ENCODE results near the gene MZT2B. TPM values are rescaled to one million over a fixed set of nuclear protein-coding genes. Genes with fewer than 3 reads are reported as not detected.
A peak's percentile ranks its signal among the peaks of the same experiment; 100 is the strongest.
"Not testable (repeated sequence)": the region's sequence is repeated elsewhere in the genome, so short reads cannot be mapped to it uniquely, and the experiment has no call there.

The MZT2B gene, protein sequence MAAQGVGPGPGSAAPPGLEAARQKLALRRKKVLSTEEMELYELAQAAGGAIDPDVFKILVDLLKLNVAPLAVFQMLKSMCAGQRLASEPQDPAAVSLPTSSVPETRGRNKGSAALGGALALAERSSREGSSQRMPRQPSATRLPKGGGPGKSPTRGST
- 87.0 and 111 TPM in 2 replicates for total RNA-seq (2014; rRNA removed; shearing (Covaris generic))

GRCh38 chr2:130181880-130182682 lies at the start of gene MZT2B:
TSS of gene MZT2B (plus strand) at chr2:130182262. CDS start at chr2:130182283, 21 bp downstream.
- DNase-seq (ENCODE audit: low read depth): peak; percentile 79

- no peak for DNase-seq (ENCODE audit: low read depth)
These were observed 46.1 kb upstream of the MZT2B start for GRCh38 chr2:130135692-130136541.

DNA sequence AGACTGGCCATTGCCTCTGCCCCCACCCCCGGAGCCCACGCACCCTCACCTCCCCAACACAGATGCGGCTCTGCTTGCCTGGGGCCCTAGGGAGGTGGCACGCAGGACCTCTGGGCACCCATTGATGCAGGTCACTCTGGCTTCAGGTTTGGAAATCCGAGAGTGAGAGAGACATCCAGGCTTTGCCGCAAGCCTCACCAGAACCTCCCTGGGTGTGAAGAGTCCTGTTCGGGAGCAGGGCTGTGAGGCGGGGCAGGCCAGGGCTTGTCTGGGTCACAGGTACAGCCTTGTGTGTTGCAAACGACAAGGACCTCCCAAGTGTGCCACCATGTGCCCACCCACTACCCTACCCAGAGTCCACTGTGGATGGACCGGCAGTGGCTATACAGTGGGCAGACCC lies 45.5 kb upstream of the MZT2B start:
- not testable (repeated sequence) for DNase-seq (ENCODE audit: low read depth)

DNA sequence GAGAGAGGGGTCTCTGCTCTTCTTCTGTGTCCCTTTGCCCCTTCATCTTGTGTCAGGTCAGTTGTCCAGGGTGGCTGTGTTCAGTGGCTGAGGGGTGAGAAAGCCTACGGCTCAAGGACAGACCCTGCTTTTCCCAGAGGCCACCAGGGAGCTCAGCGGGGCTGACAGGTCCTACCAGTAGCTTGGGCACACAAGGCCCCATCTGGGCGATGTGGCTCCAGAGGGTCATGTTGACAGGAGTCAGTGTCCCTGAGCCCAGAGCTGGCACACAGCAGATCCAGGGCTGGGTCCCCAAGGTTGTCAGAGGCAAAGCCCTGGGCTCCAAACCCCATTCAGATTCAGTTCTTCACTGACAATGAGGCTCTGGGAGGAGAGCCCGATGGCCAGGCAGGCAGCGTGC lies 44.9 kb upstream of the MZT2B start:
- DNase-seq (ENCODE audit: low read depth): not testable (repeated sequence)

DNA sequence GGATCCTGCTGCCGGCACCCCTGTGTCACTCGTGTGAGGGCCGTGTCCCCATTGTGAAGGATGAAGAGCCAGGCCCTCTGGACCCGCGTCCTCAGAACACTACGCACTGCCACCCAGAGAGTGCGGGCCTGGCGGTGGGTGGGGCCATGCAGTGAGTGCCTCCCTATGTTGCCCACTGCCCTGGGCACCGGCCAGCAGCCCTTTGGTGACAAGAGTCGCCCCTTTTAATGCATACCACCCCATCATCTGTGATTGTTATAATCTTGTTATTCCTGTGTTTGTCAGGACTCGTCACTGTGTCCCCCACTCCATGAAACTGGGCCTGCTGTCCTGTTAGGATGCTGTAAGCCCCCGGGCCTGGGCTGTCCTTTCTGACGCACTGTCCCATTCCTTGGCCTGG lies 43.7 kb upstream of the MZT2B start:
- not testable (repeated sequence) for DNase-seq (ENCODE audit: low read depth)

GRCh38 chr2:130138841-130139251 lies 43.2 kb upstream of the MZT2B start:
- DNase-seq (ENCODE audit: low read depth): not testable (repeated sequence)

DNA sequence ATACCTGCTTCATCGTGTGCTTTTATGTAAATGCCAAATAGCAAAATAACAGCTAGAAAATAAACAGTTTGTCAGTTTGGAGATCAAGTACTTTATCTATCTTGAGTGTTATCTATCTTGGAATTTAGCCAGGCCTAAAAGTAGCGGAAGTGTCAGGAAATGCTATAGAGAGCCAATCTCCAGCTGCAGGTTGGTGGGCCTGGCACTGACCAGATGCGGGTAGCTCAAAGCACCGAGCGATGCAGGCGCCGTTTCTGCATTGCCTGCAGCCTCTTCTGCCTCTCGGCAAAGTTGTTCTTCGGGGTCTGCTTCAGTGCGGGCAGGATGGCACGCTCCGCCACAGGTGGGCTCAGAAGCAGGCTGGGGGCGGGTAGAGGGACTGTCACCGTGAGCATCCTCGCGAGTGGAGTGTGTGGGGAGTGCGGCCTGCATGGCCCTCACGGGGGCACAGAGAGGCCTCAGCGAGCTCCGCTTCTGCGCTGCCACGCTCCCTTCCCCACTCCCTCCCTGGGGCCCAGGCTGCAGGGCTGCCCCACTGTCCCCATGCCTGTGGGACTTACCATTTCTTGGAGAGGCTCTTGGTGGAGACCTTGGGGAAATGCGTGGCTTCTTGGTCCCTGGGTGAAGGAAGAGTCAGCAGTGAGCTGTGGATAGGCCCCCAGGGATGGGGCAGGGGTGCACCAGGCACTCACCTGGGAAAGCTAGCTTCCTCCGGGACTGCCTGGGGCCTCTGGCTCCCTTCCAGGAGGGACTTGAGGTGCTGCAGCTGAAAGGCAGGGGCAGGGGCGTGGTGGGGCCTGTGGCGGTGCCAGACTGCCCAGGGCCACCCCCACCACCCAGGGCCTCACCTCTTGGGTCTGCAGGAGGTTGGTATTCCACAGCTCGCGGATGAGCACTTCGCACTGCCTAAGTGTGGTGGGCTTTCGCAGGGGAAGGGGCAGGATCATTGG lies 42.5 kb upstream of the MZT2B start:
- not testable (repeated sequence) for DNase-seq (ENCODE audit: low read depth)

GRCh38 chr2:130140516-130140915 lies 41.5 kb upstream of the MZT2B start:
- not testable (repeated sequence) for DNase-seq (ENCODE audit: low read depth)

GRCh38 chr2:130141002-130141401 lies 41.1 kb upstream of the MZT2B start:
- not testable (repeated sequence) for DNase-seq (ENCODE audit: low read depth)

GRCh38 chr2:130141645-130142370 lies 40.3 kb upstream of the MZT2B start:
- DNase-seq (ENCODE audit: low read depth): not testable (repeated sequence)

DNA sequence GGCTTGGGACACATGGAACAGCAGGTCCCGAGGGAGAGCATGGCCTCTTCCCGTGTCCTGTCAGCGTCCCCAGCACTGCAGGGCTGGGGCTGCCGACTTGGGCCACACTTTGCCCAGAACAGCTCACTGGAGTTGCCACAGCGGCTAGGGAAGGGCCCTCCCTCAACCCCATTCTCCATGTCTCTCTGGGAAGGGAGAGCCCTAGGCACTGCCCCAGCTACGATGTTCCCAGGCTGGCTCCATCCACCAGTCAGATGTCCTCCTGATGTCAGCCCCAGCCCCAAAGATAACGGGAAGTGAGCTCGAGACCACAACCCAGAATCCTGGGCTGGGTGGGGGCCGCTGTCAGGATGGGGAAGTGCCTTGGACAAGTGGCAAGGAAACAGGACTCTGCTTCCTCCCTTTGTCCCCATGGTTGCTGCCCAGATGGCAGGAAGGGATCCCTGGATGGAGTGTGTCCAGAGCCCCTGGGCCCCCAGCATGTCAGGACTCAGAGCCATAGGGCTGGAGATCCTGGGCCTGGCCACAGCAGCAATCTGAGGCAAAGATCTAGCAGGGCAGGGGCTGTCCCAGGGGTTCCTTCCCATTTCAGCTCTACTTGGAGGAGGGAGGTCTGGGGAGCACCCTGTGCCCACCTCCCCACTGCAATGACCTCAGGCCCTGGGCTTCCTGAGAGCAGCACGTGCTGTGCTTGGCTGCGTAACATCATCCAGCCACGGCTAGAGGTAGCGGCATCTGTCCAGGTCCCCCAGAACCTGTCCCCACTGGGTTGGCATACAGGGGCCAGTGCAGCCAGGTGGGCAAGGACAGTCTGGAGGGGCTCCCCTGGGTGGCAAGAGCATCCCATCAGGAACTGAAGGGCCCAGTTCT lies 39.4 kb upstream of the MZT2B start:
- DNase-seq (ENCODE audit: low read depth): not testable (repeated sequence)

GRCh38 chr2:130143266-130144039 lies 38.6 kb upstream of the MZT2B start:
- DNase-seq (ENCODE audit: low read depth): not testable (repeated sequence)

- DNase-seq (ENCODE audit: low read depth): peak; percentile 60
These were observed 37.1 kb upstream of the MZT2B start, which contains the start of gene CCDC74B for GRCh38 chr2:130145006-130145414. TSS of gene CCDC74B (minus strand) at chr2:130145112. CDS start at chr2:130144996, 116 bp downstream.

- not testable (repeated sequence) for DNase-seq (ENCODE audit: low read depth)
These were observed 33.5 kb upstream of the MZT2B start for GRCh38 chr2:130148515-130148914.

DNA sequence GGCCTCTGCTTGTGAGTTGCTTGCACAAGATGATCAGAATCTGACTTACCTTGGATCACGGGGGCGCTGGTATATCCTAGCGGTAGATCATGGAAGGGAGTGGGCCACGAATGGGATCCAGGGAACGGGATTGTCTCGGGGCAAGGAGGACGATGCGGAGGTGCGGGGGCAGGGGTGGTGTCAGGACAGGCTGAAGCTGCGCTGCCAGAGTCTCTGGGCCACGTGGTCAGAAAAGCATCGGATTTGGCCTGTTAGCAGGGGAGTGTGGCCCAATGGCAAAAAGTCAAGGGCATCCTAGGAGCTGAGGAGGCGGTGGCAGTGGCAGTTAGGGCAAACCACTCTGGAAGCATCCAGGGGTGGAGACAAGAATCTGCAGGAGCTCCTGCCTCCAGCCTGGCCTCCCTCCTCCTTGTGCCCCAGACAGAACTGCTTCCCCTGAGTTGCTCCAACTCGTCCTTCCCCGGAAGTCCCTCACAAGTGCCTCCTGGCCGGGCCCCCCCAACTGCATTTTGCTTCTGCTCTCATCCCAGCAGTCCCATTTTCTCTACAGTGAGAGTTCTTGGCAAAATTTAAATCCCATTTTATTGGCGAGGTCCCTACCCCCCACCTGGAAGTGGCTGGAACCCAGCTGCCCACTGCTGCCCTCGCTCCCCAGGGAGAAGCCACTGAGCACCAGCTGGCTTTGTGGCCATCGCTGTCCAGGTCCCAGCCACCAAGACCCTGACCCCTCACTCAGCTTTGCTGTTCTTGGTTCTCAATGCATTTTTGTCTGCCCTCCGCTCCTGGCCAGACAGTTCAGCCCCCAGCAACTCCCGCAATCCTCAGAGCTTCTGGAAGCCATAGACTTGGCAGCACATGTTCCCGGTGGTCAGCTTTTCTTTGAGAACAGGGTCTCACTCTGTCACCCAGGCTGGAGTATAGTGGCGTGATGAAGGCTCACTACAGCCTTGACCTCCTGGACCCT lies 31.6 kb upstream of the MZT2B start:
- no peak for DNase-seq (ENCODE audit: low read depth)

DNA sequence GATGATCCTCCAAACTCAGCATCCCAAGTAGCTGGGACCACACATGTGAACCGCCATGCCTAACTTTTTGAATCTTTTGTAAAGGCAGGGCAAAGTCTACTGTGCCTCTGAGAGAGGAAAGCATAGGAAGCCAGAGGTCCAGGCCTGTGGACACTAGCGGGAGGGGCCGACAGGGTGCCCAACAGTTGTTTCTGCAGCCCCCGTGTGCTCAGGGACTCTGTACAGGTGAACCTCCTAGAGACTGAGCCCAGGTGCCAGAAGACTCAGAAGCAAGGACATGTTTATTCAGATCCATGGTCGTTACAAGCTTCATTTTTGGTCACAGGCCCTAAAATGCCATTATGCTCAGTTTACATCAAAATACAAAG lies 30.9 kb upstream of the MZT2B start:
- not testable (repeated sequence) for DNase-seq (ENCODE audit: low read depth)

GRCh38 chr2:130152136-130152815 lies 29.8 kb upstream of the MZT2B start:
- not testable (repeated sequence) for DNase-seq (ENCODE audit: low read depth)
